Measurements from ENCODE around the gene ZMIZ1. TPM values are rescaled to one million over a fixed set of nuclear protein-coding genes. Genes with fewer than 3 reads are reported as not detected.

Gene ZMIZ1
- total RNA-seq, 1 experiment from 2014 or later = 42.3 TPM

- peaks cover 6% of the 10 kb centered on the region for H3K36me3 Mint-ChIP-seq (ENCODE audit: insufficient read depth, unreplicated experiment)
- H3K9me3 ChIP-seq = no peaks in the 10 kb centered on the region
- no peaks in the 10 kb centered on the region for H3K36me3 ChIP-seq (ENCODE audit: control insufficient read depth, insufficient read depth, low read length)
- ChIA-PET CTCF (interaction anchor here (0.6 to 1.4 kb wide), 7 partner anchors 8 to 318 kb away, joined by 3 to 6 read pairs (median 4); partner anchors contain the start of gene ZMIZ1), POLR2A (interaction anchor here (0.6 to 1.1 kb wide), 4 partner anchors 68 to 469 kb away, joined by 3 to 6 read pairs (median 4); no protein-coding TSS in a partner anchor)
- peaks cover 45% of the 10 kb centered on the region for H3K4me1 Mint-ChIP-seq (ENCODE audit: low read depth, unreplicated experiment)
- peak; percentile 88 to 93 for DNase-seq
- H3K4me3 ChIP-seq (ENCODE audit: low read depth, low read length) = no peak overlapping the region
- intact Hi-C loops (cut with micrococcal nuclease; ENCODE audit: unreplicated experiment) = loop anchor here (1.0 to 10.0 kb wide), 4 partner anchors 8 to 1014 kb away; partner anchors contain the start of gene ZMIZ1
- no peak for TF ChIP-seq CTCF (IDR thresholded peaks at IDR 0.05; ENCODE audit: insufficient read depth in 1 of 2, low read depth in 1 of 2, low read length in 1 of 2, severe bottlenecking in 1 of 2, unreplicated experiment in 1 of 2)
- H3K4me3 Mint-ChIP-seq (ENCODE audit: unreplicated experiment) = peak overlapping the region; percentile 49
- H3K27me3 ChIP-seq (replicated peaks; ENCODE audit: control insufficient read depth, insufficient read depth, low read length) = no peaks in the 10 kb centered on the region
- H3K27me3 Mint-ChIP-seq (ENCODE audit: insufficient read depth, unreplicated experiment) = no peaks in the 10 kb centered on the region
- peaks cover 56% of the 10 kb centered on the region for H3K4me1 ChIP-seq
- no TSS peak for BruUV-seq (replicated peaks)
- H3K27ac Mint-ChIP-seq (ENCODE audit: unreplicated experiment) = peak overlapping the region; percentile 82
- H3K9me3 Mint-ChIP-seq (ENCODE audit: unreplicated experiment) = no peaks in the 10 kb centered on the region
Measured at GRCh38 chr10:79058899-79059841, 9.6 kb upstream of the ZMIZ1 start.

GRCh38 chr10:79059859-79060379 is 8.8 kb upstream of the ZMIZ1 start:
- intact Hi-C loops (cut with micrococcal nuclease; ENCODE audit: unreplicated experiment) = loop anchor here (1.0 to 10.0 kb wide), 6 partner anchors 8 to 1015 kb away; partner anchors contain the start of gene ZMIZ1
- peak overlapping the region; percentile 49 for H3K4me3 Mint-ChIP-seq (ENCODE audit: unreplicated experiment)
- H3K4me1 Mint-ChIP-seq (ENCODE audit: low read depth, unreplicated experiment) = peaks cover 45% of the 10 kb centered on the region
- no peaks in the 10 kb centered on the region for H3K27me3 Mint-ChIP-seq (ENCODE audit: insufficient read depth, unreplicated experiment)
- no peak overlapping the region for H3K4me3 ChIP-seq (ENCODE audit: low read depth, low read length)
- ChIA-PET POLR2A (interaction anchor here (1.1 kb wide), 1 partner anchor 86 kb away, joined by 6 read pairs; no protein-coding TSS in a partner anchor), CTCF (interaction anchor here (1.0 to 1.4 kb wide), 4 partner anchors 7 to 135 kb away, joined by 3 to 6 read pairs (median 4); partner anchors contain the start of gene ZMIZ1)
- H3K9me3 Mint-ChIP-seq (ENCODE audit: unreplicated experiment) = no peaks in the 10 kb centered on the region
- no peaks in the 10 kb centered on the region for H3K27me3 ChIP-seq (replicated peaks; ENCODE audit: control insufficient read depth, insufficient read depth, low read length)
- H3K36me3 ChIP-seq (ENCODE audit: control insufficient read depth, insufficient read depth, low read length) = no peaks in the 10 kb centered on the region
- no peak for TF ChIP-seq CTCF (IDR thresholded peaks at IDR 0.05; ENCODE audit: insufficient read depth in 1 of 2, low read depth in 1 of 2, low read length in 1 of 2, severe bottlenecking in 1 of 2, unreplicated experiment in 1 of 2)
- H3K4me1 ChIP-seq = peaks cover 52% of the 10 kb centered on the region
- BruUV-seq (replicated peaks) = no TSS peak
- no peaks in the 10 kb centered on the region for H3K9me3 ChIP-seq
- H3K36me3 Mint-ChIP-seq (ENCODE audit: insufficient read depth, unreplicated experiment) = peaks cover 6% of the 10 kb centered on the region
- DNase-seq = peak in 1 of 2 experiments; percentile 42
- peak overlapping the region; percentile 82 for H3K27ac Mint-ChIP-seq (ENCODE audit: unreplicated experiment)

GRCh38 chr10:79060641-79061255 is 8.0 kb upstream of the ZMIZ1 start:
- Mint-ChIP-seq H3K27ac (ENCODE audit: unreplicated experiment) (peak overlapping the region; percentile 82), H3K4me3 (ENCODE audit: unreplicated experiment) (no peak overlapping the region), H3K4me1 (ENCODE audit: low read depth, unreplicated experiment) (peaks cover 45% of the 10 kb centered on the region), H3K9me3 (ENCODE audit: unreplicated experiment) (no peaks in the 10 kb centered on the region), H3K36me3 (ENCODE audit: insufficient read depth, unreplicated experiment) (peaks cover 6% of the 10 kb centered on the region), H3K27me3 (ENCODE audit: insufficient read depth, unreplicated experiment) (no peaks in the 10 kb centered on the region)
- ChIA-PET CTCF (no interaction called here), POLR2A (no interaction called here)
- H3K27me3 ChIP-seq (replicated peaks; ENCODE audit: control insufficient read depth, insufficient read depth, low read length) = no peaks in the 10 kb centered on the region
- H3K4me1 ChIP-seq = peaks cover 52% of the 10 kb centered on the region
- H3K4me3 ChIP-seq (ENCODE audit: low read depth, low read length) = no peak overlapping the region
- no peak for TF ChIP-seq CTCF (IDR thresholded peaks at IDR 0.05; ENCODE audit: insufficient read depth in 1 of 2, low read depth in 1 of 2, low read length in 1 of 2, severe bottlenecking in 1 of 2, unreplicated experiment in 1 of 2)
- no TSS peak for BruUV-seq (replicated peaks)
- no peaks in the 10 kb centered on the region for H3K9me3 ChIP-seq
- peak in 1 of 2 experiments; percentile 15 for DNase-seq
- H3K36me3 ChIP-seq (ENCODE audit: control insufficient read depth, insufficient read depth, low read length) = no peaks in the 10 kb centered on the region
- intact Hi-C loops (cut with micrococcal nuclease; ENCODE audit: unreplicated experiment) = loop anchor here (10.0 kb wide), 2 partner anchors 536 to 636 kb away; no protein-coding TSS in a partner anchor

Measured in Caco-2 (cell line).